Hepatocyte (in vitro differentiated cells): ENCODE measurements around the gene ATP8A2. TPM values are rescaled to one million over a fixed set of nuclear protein-coding genes. Genes with fewer than 3 reads are reported as not detected.
A peak's percentile ranks its signal among the peaks of the same experiment; 100 is the strongest.

Experiments
- DNase-seq: peaks from one replicate; pipeline ENCODE4 v3.0.0-alpha.2; 2016; ENCODE audit warnings: low spot score
- H2AFZ ChIP-seq: fragments of 200-600 bp; sonication (generic); 2 replicates; pipeline ENCODE4 v1.6.0; 2016; ENCODE audit warnings: antibody characterized with exemption, mild to moderate bottlenecking
- H3K27ac ChIP-seq: fragments of 200-600 bp; sonication (generic); 2 replicates; pipeline ENCODE4 v1.5.1; 2016; ENCODE audit warnings: mild to moderate bottlenecking
- H3K27me3 ChIP-seq: fragments of 200-600 bp; sonication (generic); 2 replicates; pipeline ENCODE4 v1.6.1; 2016
- H3K36me3 ChIP-seq: fragments of 200-600 bp; sonication (generic); replicated peaks from 2 replicates; pipeline ENCODE4 v1.5.1; 2016; ENCODE audit warnings: low read depth; ENCODE audit not compliant: insufficient read depth
- H3K4me1 ChIP-seq: fragments of 200-600 bp; sonication (generic); 2 replicates; pipeline ENCODE4 v1.5.1; 2016; ENCODE audit warnings: mild to moderate bottlenecking, moderate library complexity; ENCODE audit not compliant: insufficient read depth
- H3K4me2 ChIP-seq: fragments of 200-600 bp; sonication (generic); 2 replicates; pipeline ENCODE4 v1.6.0; 2016
- H3K4me3 ChIP-seq: fragments of 200-600 bp; sonication (generic); 2 replicates; pipeline ENCODE4 v1.5.1; 2016; ENCODE audit warnings: mild to moderate bottlenecking
- H3K79me2 ChIP-seq: fragments of 200-600 bp; sonication (generic); 2 replicates; pipeline ENCODE4 v1.6.0; 2017; ENCODE audit warnings: mild to moderate bottlenecking
- H3K9me2 ChIP-seq: fragments of 200-600 bp; sonication (generic); replicated peaks from 2 replicates; pipeline ENCODE4 v1.6.0; 2017; ENCODE audit warnings: mild to moderate bottlenecking; ENCODE audit not compliant: insufficient read depth
- H3K9me3 ChIP-seq: fragments of 200-600 bp; sonication (generic); 2 replicates; pipeline ENCODE4 v1.5.1; 2016; ENCODE audit warnings: low read depth, mild to moderate bottlenecking
- H4K20me1 ChIP-seq: fragments of 200-600 bp; sonication (generic); 2 replicates; pipeline ENCODE4 v1.6.0; 2016; ENCODE audit warnings: mild to moderate bottlenecking; ENCODE audit not compliant: insufficient read depth, poor library complexity, severe bottlenecking
- CTCF ChIP-seq: fragments of 200-600 bp; sonication (generic); IDR thresholded peaks from 2 replicates; pipeline ENCODE4 v1.5.1; 2016; ENCODE audit warnings: antibody characterized with exemption, mild to moderate bottlenecking; ENCODE audit not compliant: poor library complexity
- EZH2 ChIP-seq: fragments of 200-600 bp; sonication (generic); IDR thresholded peaks from 2 replicates; pipeline ENCODE4 v1.6.1; 2016; ENCODE audit warnings: antibody characterized with exemption, mild to moderate bottlenecking, borderline replicate concordance
- EZH2phosphoT487 ChIP-seq: fragments of 200-600 bp; sonication (generic); IDR thresholded peaks from one replicate; pipeline ENCODE4 v1.6.1; 2018; ENCODE audit warnings: antibody characterized with exemption, mild to moderate bottlenecking, low read depth, moderate library complexity; ENCODE audit not compliant: unreplicated experiment, severe bottlenecking
- WGBS: methylation state at CpG from one replicate; pipeline ENCODE4 v1.1.6; 2016; ENCODE audit warnings: low lambda C conversion rate; ENCODE audit errors: missing lambda C conversion rate; 5-methylcytosine and 5-hydroxymethylcytosine counted together
- polyA plus RNA-seq: library from polyadenylated mRNA; unstranded; fragments of >200 nt; fragmentation: Nextera tagmentation; extraction: Ambion mirVana; gene quantifications from 2 replicates; pipeline ENCODE4 v1.2.1, GENCODE V29; 2016
- total RNA-seq: library from RNA; depleted of rRNA; stranded (reverse); fragments of >200 nt; gene quantifications from 2 replicates; pipeline ENCODE4 v1.2.3, GENCODE V29; 2014

Gene ATP8A2
- total and polyA plus RNA-seq, 2 experiments from 2014 or later: 2.1 to 3.1 TPM

- Histone ChIP-seq H3K36me3 (no peaks in the 10 kb centered on the region), H3K4me1 (no peaks in the 10 kb centered on the region), H3K9me3 (no peaks in the 10 kb centered on the region), H3K27me3 (no peaks in the 10 kb centered on the region), H4K20me1 (no peaks in the 10 kb centered on the region), H3K79me2 (no peaks in the 10 kb centered on the region), H3K9me2 (no peaks in the 10 kb centered on the region), H3K27ac (no peak overlapping the region), H3K4me2 (no peak overlapping the region), H2AFZ (no peak overlapping the region), H3K4me3 (no peak overlapping the region)
- TF ChIP-seq EZH2: no peak
- no peak for TF ChIP-seq EZH2phosphoT487
- no peak for TF ChIP-seq CTCF
- no peak for DNase-seq
- WGBS: 77% methylated on average over 3 of the region's 3 CpGs
Observed at GRCh38 chr13:25657157-25657556, 285.4 kb downstream of the ATP8A2 start.

DNA sequence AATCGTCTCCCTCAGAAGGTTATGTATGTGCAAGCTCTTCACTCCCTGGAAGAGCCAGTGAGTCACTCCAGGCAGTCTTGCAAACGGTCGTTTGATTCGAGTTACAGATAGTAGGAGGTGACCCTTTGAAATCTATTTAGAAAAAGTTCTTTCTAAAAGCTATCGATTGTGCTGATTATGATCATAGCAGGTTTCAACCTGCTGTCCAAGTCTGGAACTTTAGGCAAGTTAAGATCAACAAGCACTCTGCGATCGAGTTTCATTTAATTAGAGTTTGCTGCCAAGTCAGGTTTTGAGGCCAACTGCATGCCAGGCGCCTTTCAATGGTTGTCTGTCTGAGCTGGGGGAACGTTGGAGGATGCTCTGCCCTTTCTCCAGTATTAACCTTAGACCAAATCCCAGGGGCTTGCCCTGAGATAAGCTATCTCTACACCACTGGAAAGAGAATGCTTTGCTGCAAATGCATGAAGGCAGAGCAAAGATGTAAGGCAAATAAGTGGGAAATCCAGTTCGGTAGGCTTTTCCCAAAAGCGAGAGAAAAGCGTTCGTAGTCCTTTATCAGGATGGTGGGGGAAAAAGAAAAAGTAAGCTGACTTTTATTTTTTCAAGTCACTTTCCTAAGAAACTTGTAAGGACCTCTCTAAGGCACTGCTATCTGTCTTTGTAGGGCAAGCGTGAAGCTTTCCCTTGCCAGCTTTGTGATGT lies 287.5 kb downstream of the ATP8A2 start:
- H3K4me3 ChIP-seq: no peak overlapping the region
- H3K36me3 ChIP-seq: no peaks in the 10 kb centered on the region
- H3K27me3 ChIP-seq: no peaks in the 10 kb centered on the region
- no peak overlapping the region for H2AFZ ChIP-seq
- no peaks in the 10 kb centered on the region for H3K79me2 ChIP-seq
- TF ChIP-seq CTCF (no peak), EZH2 (no peak), EZH2phosphoT487 (no peak)
- H3K9me3 ChIP-seq: no peaks in the 10 kb centered on the region
- H3K4me2 ChIP-seq: no peak overlapping the region
- H3K9me2 ChIP-seq: no peaks in the 10 kb centered on the region
- 27% methylated on average over 14 of the region's 14 CpGs for WGBS
- no peaks in the 10 kb centered on the region for H4K20me1 ChIP-seq
- H3K4me1 ChIP-seq: no peaks in the 10 kb centered on the region
- H3K27ac ChIP-seq: no peak overlapping the region
- peak; percentile 11 for DNase-seq

DNA sequence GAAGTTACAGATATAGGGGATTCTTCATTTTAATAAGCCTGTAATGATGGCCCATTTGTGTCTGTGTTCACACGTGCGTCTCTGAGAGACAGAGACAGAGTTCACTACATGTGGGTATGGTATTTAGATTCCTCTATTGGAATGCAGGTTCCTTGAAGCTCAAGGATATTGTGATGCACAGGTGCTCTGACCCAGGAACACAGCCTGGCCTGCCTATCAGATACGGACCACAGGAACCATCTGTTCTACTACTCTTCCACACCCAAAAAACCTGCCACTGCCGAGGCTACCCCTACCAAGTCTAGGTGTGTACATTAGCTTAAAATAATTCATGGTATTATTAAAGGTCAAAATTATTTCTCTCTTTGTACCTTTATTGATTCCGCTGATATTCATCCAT lies 289.2 kb downstream of the ATP8A2 start:
- Histone ChIP-seq H3K27me3 (no peaks in the 10 kb centered on the region), H3K9me3 (no peaks in the 10 kb centered on the region), H4K20me1 (no peaks in the 10 kb centered on the region), H3K9me2 (no peaks in the 10 kb centered on the region), H3K79me2 (no peaks in the 10 kb centered on the region), H3K27ac (no peak overlapping the region), H3K4me2 (no peak overlapping the region), H3K36me3 (no peaks in the 10 kb centered on the region), H3K4me3 (no peak overlapping the region), H3K4me1 (no peaks in the 10 kb centered on the region), H2AFZ (no peak overlapping the region)
- TF ChIP-seq EZH2phosphoT487: no peak
- TF ChIP-seq EZH2: no peak
- TF ChIP-seq CTCF: no peak
- DNase-seq: no peak
- WGBS: 91% methylated on average over 5 of the region's 5 CpGs

DNA sequence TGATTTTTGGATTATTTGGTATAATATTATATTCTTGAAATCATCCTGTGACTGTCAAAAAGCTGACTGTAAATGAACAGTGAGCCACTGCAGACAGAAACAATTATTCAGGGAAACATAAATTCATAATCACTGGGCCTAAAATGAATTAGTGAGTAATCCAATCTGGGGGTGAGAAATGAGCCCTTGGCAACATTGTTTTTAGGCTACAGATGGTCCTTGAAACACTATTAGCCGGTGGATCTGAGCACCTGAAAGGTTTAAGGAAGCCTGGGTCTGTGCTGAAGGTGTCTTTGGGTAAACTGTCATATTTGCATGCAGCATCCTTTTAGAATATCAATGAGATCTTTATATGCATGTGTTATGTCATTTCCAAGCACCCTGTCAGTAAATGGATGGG lies 290.7 kb downstream of the ATP8A2 start:
- no peak overlapping the region for H3K27ac ChIP-seq
- H3K9me3 ChIP-seq: no peaks in the 10 kb centered on the region
- WGBS: 81% methylated on average over 1 of the region's 1 CpG
- H2AFZ ChIP-seq: no peak overlapping the region
- no peaks in the 10 kb centered on the region for H3K36me3 ChIP-seq
- no peak for DNase-seq
- H3K27me3 ChIP-seq: no peaks in the 10 kb centered on the region
- H3K4me1 ChIP-seq: no peaks in the 10 kb centered on the region
- H3K79me2 ChIP-seq: no peaks in the 10 kb centered on the region
- H3K9me2 ChIP-seq: no peaks in the 10 kb centered on the region
- H3K4me3 ChIP-seq: no peak overlapping the region
- no peak overlapping the region for H3K4me2 ChIP-seq
- no peak for TF ChIP-seq EZH2
- no peak for TF ChIP-seq CTCF
- no peak for TF ChIP-seq EZH2phosphoT487
- H4K20me1 ChIP-seq: no peaks in the 10 kb centered on the region
